Neural progenitor cell (in vitro differentiated cells): ENCODE measurements around the gene RASSF3. TPM values are rescaled to one million over a fixed set of nuclear protein-coding genes. Genes with fewer than 3 reads are reported as not detected.

Experiments
- DNase-seq: peaks from one replicate; pipeline ENCODE4 v3.0.0-alpha.2; 2016; ENCODE audit warnings: low spot score
- H2AFZ ChIP-seq: fragments of 200-600 bp; sonication (generic); replicated peaks from 2 replicates; pipeline ENCODE4 v1.6.1; 2016; ENCODE audit warnings: antibody characterized with exemption
- H3F3A ChIP-seq: fragments of 200-600 bp; sonication (generic); 2 replicates; pipeline ENCODE4 v1.6.1; 2016; ENCODE audit warnings: antibody characterized with exemption, low read depth
- H3K27ac ChIP-seq: fragments of 200-600 bp; sonication (generic); 2 replicates; pipeline ENCODE4 v1.5.1; 2016; ENCODE audit warnings: mild to moderate bottlenecking
- H3K27me3 ChIP-seq: fragments of 200-600 bp; sonication (generic); 2 replicates; pipeline ENCODE4 v1.6.1; 2016; ENCODE audit warnings: mild to moderate bottlenecking, moderate library complexity
- H3K36me3 ChIP-seq: fragments of 200-600 bp; sonication (generic); 2 replicates; pipeline ENCODE4 v1.5.1; 2016
- H3K4me1 ChIP-seq: fragments of 200-600 bp; sonication (generic); 2 replicates; pipeline ENCODE4 v1.6.1; 2016; ENCODE audit warnings: mixed run types
- H3K4me2 ChIP-seq: fragments of 200-600 bp; sonication (generic); 2 replicates; pipeline ENCODE4 v1.6.1; 2016
- H3K4me3 ChIP-seq: fragments of 200-600 bp; sonication (generic); 2 replicates; pipeline ENCODE4 v1.5.1; 2016
- H3K79me2 ChIP-seq: fragments of 200-600 bp; sonication (generic); 2 replicates; pipeline ENCODE4 v1.6.1; 2016; ENCODE audit warnings: low read depth
- H3K9ac ChIP-seq: fragments of 200-600 bp; sonication (generic); 2 replicates; pipeline ENCODE4 v1.6.1; 2016
- H3K9me3 ChIP-seq: fragments of 200-600 bp; sonication (generic); 2 replicates; pipeline ENCODE4 v1.5.1; 2016; ENCODE audit warnings: low read depth
- H4K20me1 ChIP-seq: fragments of 200-600 bp; sonication (generic); 2 replicates; pipeline ENCODE4 v1.6.1; 2016; ENCODE audit warnings: low read depth
- H3K27ac Mint-ChIP-seq: 3 replicates; pipeline ENCODE4 v1.8.0; 2021; ENCODE audit warnings: mixed read lengths
- H3K27me3 Mint-ChIP-seq: 2 replicates; pipeline ENCODE4 v1.8.0; 2022; ENCODE audit warnings: low read depth, mild to moderate bottlenecking, inconsistent platforms, moderate library complexity, mixed read lengths; ENCODE audit not compliant: insufficient read depth
- H3K36me3 Mint-ChIP-seq: 3 replicates; pipeline ENCODE4 v1.8.0; 2021; ENCODE audit warnings: mixed read lengths
- H3K4me1 Mint-ChIP-seq: 3 replicates; pipeline ENCODE4 v1.8.0; 2021; ENCODE audit warnings: mixed read lengths
- H3K4me3 Mint-ChIP-seq: 3 replicates; pipeline ENCODE4 v1.8.0; 2021; ENCODE audit warnings: mild to moderate bottlenecking, moderate library complexity, mixed read lengths
- H3K9me3 Mint-ChIP-seq: 3 replicates; pipeline ENCODE4 v1.8.0; 2020; ENCODE audit warnings: mixed read lengths
- CTCF ChIP-seq: fragments of 200-600 bp; sonication (generic); IDR thresholded peaks from 2 replicates; pipeline ENCODE4 v1.5.1; 2017; ENCODE audit warnings: antibody characterized with exemption, mild to moderate bottlenecking
- EZH2 ChIP-seq: fragments of 200-600 bp; sonication (generic); IDR thresholded peaks from 2 replicates; pipeline ENCODE4 v1.6.1; 2017; ENCODE audit warnings: antibody characterized with exemption, mild to moderate bottlenecking, moderate library complexity
- EZH2phosphoT487 ChIP-seq: fragments of 200-600 bp; sonication (generic); IDR thresholded peaks from 2 replicates; pipeline ENCODE4 v1.6.1; 2017; ENCODE audit warnings: antibody characterized with exemption
- total RNA-seq: library from RNA; depleted of rRNA; stranded (reverse); fragments of >200 nt; gene quantifications from 2 replicates; pipeline ENCODE4 v1.2.3, GENCODE V29; 2015; ENCODE audit warnings: low replicate concordance

The RASSF3 gene
- total RNA-seq, 1 donor from 2014 or later = 14.5 TPM

- TF ChIP-seq CTCF (no peak), EZH2 (no peak), EZH2phosphoT487 (no peak)
Measured at GRCh38 chr12:64714551-64714968, 104.3 kb downstream of the RASSF3 start.

GRCh38 chr12:64716371-64716770 lies 106.1 kb downstream of the RASSF3 start:
- Mint-ChIP-seq H3K9me3 (no peaks in the 10 kb centered on the region), H3K4me3 (no peak overlapping the region), H3K36me3 (peaks cover 37% of the 10 kb centered on the region), H3K4me1 (no peaks in the 10 kb centered on the region), H3K27ac (no peak overlapping the region), H3K27me3 (no peaks in the 10 kb centered on the region)
- Histone ChIP-seq H2AFZ (no peak overlapping the region), H3K4me2 (no peak overlapping the region), H3K4me1 (no peaks in the 10 kb centered on the region), H3K9me3 (no peaks in the 10 kb centered on the region), H4K20me1 (no peaks in the 10 kb centered on the region), H3K4me3 (no peak overlapping the region), H3K36me3 (no peaks in the 10 kb centered on the region), H3K9ac (no peak overlapping the region), H3K27ac (no peak overlapping the region), H3F3A (no peaks in the 10 kb centered on the region), H3K79me2 (no peaks in the 10 kb centered on the region), H3K27me3 (no peaks in the 10 kb centered on the region)
- no peak for TF ChIP-seq EZH2
- no peak for TF ChIP-seq CTCF
- TF ChIP-seq EZH2phosphoT487 = no peak
- no peak for DNase-seq

More at GRCh38 chr12:64714551-64714968, 104.3 kb downstream of the RASSF3 start:
- H3K4me3 ChIP-seq = no peak overlapping the region
- no peaks in the 10 kb centered on the region for H3K79me2 ChIP-seq
- H3F3A ChIP-seq = no peaks in the 10 kb centered on the region
- DNase-seq = no peak
- no peaks in the 10 kb centered on the region for H4K20me1 ChIP-seq
- Mint-ChIP-seq H3K9me3 (no peaks in the 10 kb centered on the region), H3K27ac (no peak overlapping the region), H3K27me3 (peaks cover 4% of the 10 kb centered on the region), H3K36me3 (peaks cover 30% of the 10 kb centered on the region), H3K4me1 (no peaks in the 10 kb centered on the region), H3K4me3 (no peak overlapping the region)
- no peak overlapping the region for H3K9ac ChIP-seq
- no peak overlapping the region for H3K27ac ChIP-seq
- no peaks in the 10 kb centered on the region for H3K9me3 ChIP-seq
- H3K36me3 ChIP-seq = no peaks in the 10 kb centered on the region
- H2AFZ ChIP-seq = no peak overlapping the region
- no peak overlapping the region for H3K4me2 ChIP-seq
- H3K27me3 ChIP-seq = no peaks in the 10 kb centered on the region
- H3K4me1 ChIP-seq = no peaks in the 10 kb centered on the region

GRCh38 chr12:64716839-64717455 lies 106.7 kb downstream of the RASSF3 start:
- Mint-ChIP-seq H3K9me3 (no peaks in the 10 kb centered on the region), H3K4me1 (no peaks in the 10 kb centered on the region), H3K27ac (no peak overlapping the region), H3K36me3 (peaks cover 41% of the 10 kb centered on the region), H3K27me3 (no peaks in the 10 kb centered on the region), H3K4me3 (no peak overlapping the region)
- no peak overlapping the region for H2AFZ ChIP-seq
- no peaks in the 10 kb centered on the region for H3K36me3 ChIP-seq
- H3K27ac ChIP-seq = no peak overlapping the region
- no peaks in the 10 kb centered on the region for H3K9me3 ChIP-seq
- no peaks in the 10 kb centered on the region for H3F3A ChIP-seq
- TF ChIP-seq CTCF = no peak
- TF ChIP-seq EZH2phosphoT487 = no peak
- TF ChIP-seq EZH2 = no peak
- no peaks in the 10 kb centered on the region for H3K79me2 ChIP-seq
- H4K20me1 ChIP-seq = no peaks in the 10 kb centered on the region
- H3K4me3 ChIP-seq = no peak overlapping the region
- H3K4me1 ChIP-seq = no peaks in the 10 kb centered on the region
- no peaks in the 10 kb centered on the region for H3K27me3 ChIP-seq
- no peak for DNase-seq
- no peak overlapping the region for H3K9ac ChIP-seq
- no peak overlapping the region for H3K4me2 ChIP-seq
